ENCODE measurements around the gene KRT85.

GRCh38 chr12:52322069-52322468 lies 45.2 kb downstream of the KRT85 start:
- TF ChIP-seq CTCF (conservative IDR thresholded peaks at IDR 0.05; ENCODE audit: low read length) (no peak), EZH2phosphoT487 (IDR thresholded peaks at IDR 0.05; ENCODE audit: borderline replicate concordance, low read depth, low read length) (no peak)
